MM.1S (cell line): ENCODE measurements around the gene LTBP3.

ENCODE experiments used
- DNase-seq: peaks from one replicate; pipeline ENCODE4 v3.0.0-alpha.2; 2015
- H2AFZ ChIP-seq: fragments of 300-600 bp; sonication (generic); 2 replicates; pipeline ENCODE4 v1.6.0; 2016; ENCODE audit warnings: antibody characterized with exemption, low read length
- H3F3A ChIP-seq: fragments of 300-600 bp; sonication (generic); 2 replicates; pipeline ENCODE4 v1.6.1; 2016; ENCODE audit warnings: mild to moderate bottlenecking, antibody characterized with exemption, low read length, moderate library complexity, mixed read lengths; ENCODE audit not compliant: insufficient read depth
- H3K27ac ChIP-seq: fragments of 300-600 bp; sonication (generic); 2 replicates; pipeline ENCODE4 v1.5.1; 2016; ENCODE audit warnings: mild to moderate bottlenecking, low read length
- H3K27me3 ChIP-seq: fragments of 300-600 bp; sonication (generic); replicated peaks from 2 replicates; pipeline ENCODE4 v1.6.0; 2016; ENCODE audit warnings: low read length; ENCODE audit not compliant: insufficient read depth
- H3K36me3 ChIP-seq: fragments of 300-600 bp; sonication (generic); replicated peaks from 2 replicates; pipeline ENCODE4 v1.6.1; 2016; ENCODE audit warnings: mild to moderate bottlenecking, low read length, mixed read lengths; ENCODE audit not compliant: insufficient read depth
- H3K4me1 ChIP-seq: fragments of 300-600 bp; sonication (generic); 2 replicates; pipeline ENCODE4 v1.6.1; 2016; ENCODE audit warnings: low read length, mixed read lengths
- H3K4me2 ChIP-seq: fragments of 300-600 bp; sonication (generic); 2 replicates; pipeline ENCODE4 v1.6.0; 2016; ENCODE audit warnings: low read depth, low read length
- H3K4me3 ChIP-seq: fragments of 300-600 bp; sonication (generic); 2 replicates; pipeline ENCODE4 v1.5.1; 2016; ENCODE audit warnings: low read length, mixed read lengths
- H3K79me2 ChIP-seq: fragments of 300-600 bp; sonication (generic); 2 replicates; pipeline ENCODE4 v1.6.1; 2016; ENCODE audit warnings: mixed run types, low read length, mixed read lengths
- H3K9ac ChIP-seq: fragments of 300-600 bp; sonication (generic); 2 replicates; pipeline ENCODE4 v1.6.1; 2016; ENCODE audit warnings: low read length, mixed read lengths
- H3K9me2 ChIP-seq: fragments of 300-600 bp; sonication (generic); replicated peaks from 2 replicates; pipeline ENCODE4 v1.6.1; 2016; ENCODE audit warnings: mild to moderate bottlenecking, low read length, mixed read lengths; ENCODE audit not compliant: insufficient read depth
- H3K9me3 ChIP-seq: fragments of 300-600 bp; sonication (generic); replicated peaks from 2 replicates; pipeline ENCODE4 v1.6.1; 2016; ENCODE audit warnings: mild to moderate bottlenecking, low read length, mixed read lengths; ENCODE audit not compliant: insufficient read depth
- H4K20me1 ChIP-seq: fragments of 300-600 bp; sonication (generic); 2 replicates; pipeline ENCODE4 v1.6.1; 2016; ENCODE audit warnings: mild to moderate bottlenecking, low read length, moderate library complexity, mixed read lengths; ENCODE audit not compliant: insufficient read depth
- EZH2 ChIP-seq: fragments of 300-600 bp; sonication (generic); optimal IDR thresholded peaks from 2 replicates; pipeline ENCODE3; 2017; ENCODE audit warnings: low read depth, mild to moderate bottlenecking, antibody characterized with exemption, low read length, mixed read lengths
- EZH2phosphoT487 ChIP-seq: fragments of 300-600 bp; sonication (generic); IDR thresholded peaks from 2 replicates; pipeline ENCODE4 v1.6.1; 2018; ENCODE audit warnings: antibody characterized with exemption, low read length
- TF ChIP-seq, protein P1 (sequence below): fragments of 300-600 bp; sonication (generic); IDR thresholded peaks from 2 replicates; pipeline ENCODE4 v1.5.1; 2016; ENCODE audit warnings: antibody characterized with exemption, low read length, mixed read lengths

The LTBP3 gene

GRCh38 chr11:65578134-65578533 lies 20.0 kb upstream of the LTBP3 start:
- peaks cover 57% of the 10 kb centered on the region for H3K79me2 ChIP-seq
- no peak overlapping the region for H3K9ac ChIP-seq
- no peaks in the 10 kb centered on the region for H3K36me3 ChIP-seq

GRCh38 chr11:65577756-65578109 lies 19.6 kb upstream of the LTBP3 start:
- Histone ChIP-seq H3K4me1 (peaks cover 20% of the 10 kb centered on the region), H3K4me3 (peak overlapping the region; percentile 91; the same call in 1 of the 2 replicates), H3F3A (peaks cover 26% of the 10 kb centered on the region), H3K36me3 (no peaks in the 10 kb centered on the region), H3K9me2 (no peaks in the 10 kb centered on the region), H3K27me3 (no peaks in the 10 kb centered on the region), H3K27ac (peak overlapping the region; percentile 63; the same call in 1 of the 2 replicates), H3K9ac (peak overlapping the region; percentile 87; the same call in 1 of the 2 replicates), H2AFZ (no peak overlapping the region), H3K4me2 (peak overlapping the region; percentile 98; the same call in 1 of the 2 replicates), H3K9me3 (no peaks in the 10 kb centered on the region), H3K79me2 (peaks cover 61% of the 10 kb centered on the region), H4K20me1 (no peaks in the 10 kb centered on the region)
- TF ChIP-seq, protein P1, sequence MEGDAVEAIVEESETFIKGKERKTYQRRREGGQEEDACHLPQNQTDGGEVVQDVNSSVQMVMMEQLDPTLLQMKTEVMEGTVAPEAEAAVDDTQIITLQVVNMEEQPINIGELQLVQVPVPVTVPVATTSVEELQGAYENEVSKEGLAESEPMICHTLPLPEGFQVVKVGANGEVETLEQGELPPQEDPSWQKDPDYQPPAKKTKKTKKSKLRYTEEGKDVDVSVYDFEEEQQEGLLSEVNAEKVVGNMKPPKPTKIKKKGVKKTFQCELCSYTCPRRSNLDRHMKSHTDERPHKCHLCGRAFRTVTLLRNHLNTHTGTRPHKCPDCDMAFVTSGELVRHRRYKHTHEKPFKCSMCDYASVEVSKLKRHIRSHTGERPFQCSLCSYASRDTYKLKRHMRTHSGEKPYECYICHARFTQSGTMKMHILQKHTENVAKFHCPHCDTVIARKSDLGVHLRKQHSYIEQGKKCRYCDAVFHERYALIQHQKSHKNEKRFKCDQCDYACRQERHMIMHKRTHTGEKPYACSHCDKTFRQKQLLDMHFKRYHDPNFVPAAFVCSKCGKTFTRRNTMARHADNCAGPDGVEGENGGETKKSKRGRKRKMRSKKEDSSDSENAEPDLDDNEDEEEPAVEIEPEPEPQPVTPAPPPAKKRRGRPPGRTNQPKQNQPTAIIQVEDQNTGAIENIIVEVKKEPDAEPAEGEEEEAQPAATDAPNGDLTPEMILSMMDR, result no peak
- TF ChIP-seq EZH2, result no peak
- TF ChIP-seq EZH2phosphoT487, result no peak
- no peak for DNase-seq

More at GRCh38 chr11:65578134-65578533, 20.0 kb upstream of the LTBP3 start:
- TF ChIP-seq EZH2, result no peak
- no peaks in the 10 kb centered on the region for H3K9me3 ChIP-seq
- no peak overlapping the region for H2AFZ ChIP-seq
- no peak for DNase-seq
- H3K4me2 ChIP-seq, result no peak overlapping the region
- no peaks in the 10 kb centered on the region for H4K20me1 ChIP-seq
- peaks cover 23% of the 10 kb centered on the region for H3F3A ChIP-seq
- no peak overlapping the region for H3K4me3 ChIP-seq
- H3K27me3 ChIP-seq, result no peaks in the 10 kb centered on the region
- H3K27ac ChIP-seq, result no peak overlapping the region; the same call in 1 of the 2 replicates
- H3K4me1 ChIP-seq, result peaks cover 20% of the 10 kb centered on the region
- H3K9me2 ChIP-seq, result no peaks in the 10 kb centered on the region

- peak overlapping the region; percentile 87 for H3K9ac ChIP-seq
- peaks cover 20% of the 10 kb centered on the region for H3K4me1 ChIP-seq
Measured at GRCh38 chr11:65576867-65577755, 19.0 kb upstream of the LTBP3 start.

More at GRCh38 chr11:65576867-65577755, 19.0 kb upstream of the LTBP3 start:
- H3K27me3 ChIP-seq, result no peaks in the 10 kb centered on the region
- TF ChIP-seq EZH2 (no peak), EZH2phosphoT487 (no peak)
- TF ChIP-seq, protein P1, result no peak
- peak overlapping the region; percentile 91 for H3K4me3 ChIP-seq
- H3K79me2 ChIP-seq, result peaks cover 62% of the 10 kb centered on the region
- H3K4me2 ChIP-seq, result peak overlapping the region; percentile 98
- no peaks in the 10 kb centered on the region for H4K20me1 ChIP-seq
- H3K36me3 ChIP-seq, result no peaks in the 10 kb centered on the region
- DNase-seq, result peak; percentile 30
- H3F3A ChIP-seq, result peaks cover 28% of the 10 kb centered on the region
- no peaks in the 10 kb centered on the region for H3K9me2 ChIP-seq
- no peaks in the 10 kb centered on the region for H3K9me3 ChIP-seq
- peak overlapping the region; percentile 63 for H3K27ac ChIP-seq
- H2AFZ ChIP-seq, result no peak overlapping the region
